NCI-H526 (cell line): ENCODE results near the gene SLC12A9.
"Not testable (repeated sequence)": the region's sequence is repeated elsewhere in the genome, so short reads cannot be mapped to it uniquely, and the experiment has no call there.

Experiments used
- DNase-seq, 2 experiments: peaks; one replicate each; lab custom pipeline; 2025; lab: John Stamatoyannopoulos, UW

Gene SLC12A9

GRCh38 chr7:100825751-100826513 is 26.6 kb upstream of the SLC12A9 start:
- peak in 1 of 2 experiments; percentile 20 for DNase-seq

- no peak for DNase-seq
These were observed 25.8 kb upstream of the SLC12A9 start for GRCh38 chr7:100826514-100827329.

GRCh38 chr7:100827330-100828226 is 24.9 kb upstream of the SLC12A9 start, which contains the start of gene EPHB4:
EPHB4 (minus strand) TSS chr7:100827523; CDS start chr7:100827030, 493 bp downstream.
- no peak for DNase-seq

GRCh38 chr7:100829150-100829716 is 23.3 kb upstream of the SLC12A9 start:
- DNase-seq, result no peak

GRCh38 chr7:100830396-100830795 is 22.1 kb upstream of the SLC12A9 start:
- no peak for DNase-seq

GRCh38 chr7:100832281-100832633 is 20.3 kb upstream of the SLC12A9 start:
- DNase-seq, result no peak

- no peak for DNase-seq
These were observed 16.4 kb upstream of the SLC12A9 start for GRCh38 chr7:100835903-100836811.

- DNase-seq, result no peak
These were observed 15.8 kb upstream of the SLC12A9 start for GRCh38 chr7:100836812-100837098.

GRCh38 chr7:100837099-100837836 is 15.2 kb upstream of the SLC12A9 start:
- peak; percentile 58 to 90 for DNase-seq

GRCh38 chr7:100839361-100839760 is 13.2 kb upstream of the SLC12A9 start:
- DNase-seq, result no peak

- no peak for DNase-seq
These were observed 11.9 kb upstream of the SLC12A9 start for GRCh38 chr7:100840470-100841100.

GRCh38 chr7:100847360-100847759 is 5.2 kb upstream of the SLC12A9 start:
- DNase-seq, result no peak

- DNase-seq, result no peak
These were observed 1.8 kb downstream of the SLC12A9 start for GRCh38 chr7:100854146-100854895.

GRCh38 chr7:100854899-100855298 is 2.4 kb downstream of the SLC12A9 start:
- DNase-seq, result not testable (repeated sequence)

- DNase-seq, result no peak
These were observed 3.0 kb downstream of the SLC12A9 start for GRCh38 chr7:100855515-100855914.

- no peak for DNase-seq
These were observed 4.4 kb downstream of the SLC12A9 start for GRCh38 chr7:100856871-100857282.

- DNase-seq, result no peak
These were observed 7.3 kb downstream of the SLC12A9 start for GRCh38 chr7:100859856-100860255.

GRCh38 chr7:100860702-100861615 is 8.4 kb downstream of the SLC12A9 start:
- no peak for DNase-seq
